OCI-LY3 (cell line): ENCODE measurements around the gene FAAP100.

Source experiments
- CTCF ChIP-seq: fragments of 200-600, 300-600 bp; sonication (generic); IDR thresholded peaks from 2 replicates; pipeline ENCODE4 v1.5.1; 2014; ENCODE audit warnings: antibody characterized with exemption, low read length, low read depth
- EZH2phosphoT487 ChIP-seq: fragments of 200-600 bp; shearing (Covaris generic); IDR thresholded peaks from 2 replicates; pipeline ENCODE4 v1.6.1; 2018; ENCODE audit warnings: antibody characterized with exemption, mixed run types, low read depth

- TF ChIP-seq CTCF, result no peak
- TF ChIP-seq EZH2phosphoT487, result no peak
Observed at GRCh38 chr17:81586096-81586495, 33.9 kb upstream of the FAAP100 start.
